OCI-LY7 (cell line): ENCODE measurements around the gene FCRLB. TPM values are rescaled to one million over a fixed set of nuclear protein-coding genes. Genes with fewer than 3 reads are reported as not detected.

ENCODE experiments used
- BruUV-seq: library from RNA; stranded (reverse); fragments of 400-500 nt; replicated peaks from 2 replicates; lab custom pipeline; 2021; lab: Mats Ljungman, UMichigan
- CTCF ChIA-PET: fragments of 300-600 bp; sonication (Branson Sonifier 250); formaldehyde crosslinking; loops from one replicate; lab custom pipeline; 2022; ENCODE audit warnings: antibody characterized with exemption; ENCODE audit not compliant: unreplicated experiment; lab: Charles Lee
- POLR2A ChIA-PET: fragments of 300-600 bp; sonication (Branson Sonifier 250); formaldehyde crosslinking; loops from one replicate; lab custom pipeline; 2022; ENCODE audit warnings: antibody characterized with exemption; lab: Charles Lee
- DNase-seq: peaks from one replicate; pipeline ENCODE4 v3.0.0-alpha.2; 2015; ENCODE audit warnings: low spot score
- H2AFZ ChIP-seq: fragments of 200-600 bp; sonication (generic), shearing (Covaris generic); 2 replicates; pipeline ENCODE4 v1.6.1; 2014; ENCODE audit warnings: mild to moderate bottlenecking, antibody characterized with exemption, low read length, moderate library complexity
- H3K27ac ChIP-seq: fragments of 200-600 bp; sonication (generic); 2 replicates; pipeline ENCODE4 v1.5.1; 2014; ENCODE audit warnings: mixed run types, low read depth, mild to moderate bottlenecking, moderate library complexity, low read length, inconsistent platforms; ENCODE audit not compliant: poor library complexity, severe bottlenecking
- H3K36me3 ChIP-seq: fragments of 200-600 bp; sonication (generic); 2 replicates; pipeline ENCODE4 v1.6.1; 2014; ENCODE audit warnings: mild to moderate bottlenecking, antibody characterized with exemption, low read length, moderate library complexity, mixed read lengths; ENCODE audit not compliant: insufficient read depth
- H3K4me1 ChIP-seq: fragments of 200-600 bp; sonication (generic); 2 replicates; pipeline ENCODE4 v1.5.1; 2014; ENCODE audit warnings: mild to moderate bottlenecking, low read length; ENCODE audit not compliant: insufficient read depth, poor library complexity, severe bottlenecking
- H3K4me2 ChIP-seq: fragments of 200-600 bp; sonication (generic); 2 replicates; pipeline ENCODE4 v1.6.1; 2014; ENCODE audit warnings: mild to moderate bottlenecking, low read length
- H3K4me3 ChIP-seq: fragments of 200-600 bp; sonication (generic); 2 replicates; pipeline ENCODE4 v1.5.1; 2014; ENCODE audit warnings: mild to moderate bottlenecking, low read depth, low read length; ENCODE audit not compliant: poor library complexity, severe bottlenecking
- H3K79me2 ChIP-seq: fragments of 200-600 bp; sonication (generic); 2 replicates; pipeline ENCODE4 v1.6.1; 2016; ENCODE audit warnings: low read depth, mild to moderate bottlenecking, low read length, moderate library complexity, mixed read lengths; ENCODE audit not compliant: insufficient read depth
- H3K9me2 ChIP-seq: fragments of 200-600 bp; sonication (generic); 2 replicates; pipeline ENCODE4 v1.6.1; 2016; ENCODE audit warnings: mild to moderate bottlenecking, low read length, mixed read lengths; ENCODE audit not compliant: insufficient read depth
- H3K9me3 ChIP-seq: fragments of 200-600 bp; sonication (generic); 2 replicates; pipeline ENCODE4 v1.6.1; 2014; ENCODE audit warnings: mild to moderate bottlenecking, mixed run types, low read length, mixed read lengths
- H4K20me1 ChIP-seq: fragments of 200-600 bp; sonication (generic); 2 replicates; pipeline ENCODE4 v1.6.1; 2014; ENCODE audit warnings: mild to moderate bottlenecking, antibody characterized with exemption, low read length, moderate library complexity, mixed read lengths; ENCODE audit not compliant: insufficient read depth
- EZH2phosphoT487 ChIP-seq: fragments of 200-600 bp; sonication (generic); IDR thresholded peaks from 2 replicates; pipeline ENCODE4 v1.6.1; 2018; ENCODE audit warnings: low read depth, borderline replicate concordance, mild to moderate bottlenecking, mixed run types, antibody characterized with exemption, low read length, moderate library complexity, mixed read lengths
- intact Hi-C: fragments of 100-400 bp; cut with micrococcal nuclease; formaldehyde crosslinking; loops from one replicate; pipeline ENCODE4 v1.10.0; 2022; ENCODE audit not compliant: unreplicated experiment
- total RNA-seq, 2 experiments: library from RNA; depleted of rRNA in 1 of 2; stranded (reverse); fragments of >200 nt in 1 of 2; shearing (Covaris generic) in 1 of 2; gene quantifications; 2 replicates each; pipeline ENCODE4 v1.2.3, GENCODE V29; 2014 to 2022
- TF ChIP-seq, protein P1 (sequence below): fragments of 200-600 bp; sonication (generic); conservative IDR thresholded peaks from 2 replicates; pipeline ENCODE4 v1.5.1; 2014; ENCODE audit warnings: mild to moderate bottlenecking, antibody characterized with exemption, low read length, moderate library complexity, mixed read lengths

The FCRLB gene
- total RNA-seq, 2 experiments from 2014 or later = 2.6 to 3.8 TPM

DNA sequence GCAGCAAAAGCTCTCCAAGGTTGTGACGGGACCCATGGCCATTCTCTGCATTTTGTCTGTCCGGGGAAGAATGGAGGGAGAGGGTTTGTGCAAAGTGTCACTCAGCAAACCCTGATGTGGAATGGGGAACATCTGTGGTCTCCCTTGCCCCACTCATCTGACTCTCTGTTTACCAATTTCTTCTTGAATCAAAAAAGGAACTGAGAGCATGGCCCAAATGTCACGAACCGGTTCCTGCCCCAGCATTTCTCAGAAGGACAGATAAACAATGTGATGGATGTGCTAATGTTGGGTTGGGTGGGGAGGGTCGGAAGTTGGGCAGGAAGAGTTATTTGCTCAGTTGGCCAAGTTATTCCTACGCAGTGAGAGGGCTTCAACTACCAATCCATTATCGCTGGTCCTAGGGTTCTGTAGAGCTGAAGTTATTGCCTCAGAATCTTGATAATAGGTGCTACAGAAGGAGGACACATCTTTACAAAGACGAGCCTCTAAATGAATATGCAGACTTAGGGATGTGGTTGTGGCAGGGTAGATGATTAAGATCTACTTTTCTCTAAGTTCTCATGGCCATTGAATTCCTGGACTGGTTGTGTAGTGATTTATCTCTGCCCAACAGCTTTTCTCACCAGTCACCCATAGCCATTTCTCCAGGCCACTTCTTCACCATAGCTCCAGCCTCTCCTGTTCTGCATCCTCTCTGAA, 18.7 kb downstream of the FCRLB start:
- ChIA-PET CTCF (interaction anchor here (0.8 to 2.5 kb wide), 6 partner anchors 23 to 253 kb away, joined by 3 to 12 read pairs (median 4); partner anchors contain the start of gene FCRLA), POLR2A (interaction anchor here (0.7 to 7.0 kb wide), 11 partner anchors 9 to 208 kb away, joined by 3 to 64 read pairs (median 7); partner anchors contain the start of genes DUSP12 and FCRLA)
- peak overlapping the region; percentile 65 for H2AFZ ChIP-seq
- H3K79me2 ChIP-seq = no peaks in the 10 kb centered on the region
- peaks cover 48% of the 10 kb centered on the region for H3K4me1 ChIP-seq
- H3K9me3 ChIP-seq = no peaks in the 10 kb centered on the region
- no peaks in the 10 kb centered on the region for H3K9me2 ChIP-seq
- no peaks in the 10 kb centered on the region for H3K36me3 ChIP-seq
- H3K4me3 ChIP-seq = peak overlapping the region; percentile 12
- intact Hi-C loops = loop anchor here (2.0 to 10.0 kb wide), 2 partner anchors 23 to 175 kb away; no protein-coding TSS in a partner anchor
- no TSS peak for BruUV-seq
- H3K4me2 ChIP-seq = peak overlapping the region; percentile 57
- no peaks in the 10 kb centered on the region for H4K20me1 ChIP-seq
- peak overlapping the region; percentile 50 for H3K27ac ChIP-seq
- peak; percentile 74 for DNase-seq
- TF ChIP-seq, protein P1, sequence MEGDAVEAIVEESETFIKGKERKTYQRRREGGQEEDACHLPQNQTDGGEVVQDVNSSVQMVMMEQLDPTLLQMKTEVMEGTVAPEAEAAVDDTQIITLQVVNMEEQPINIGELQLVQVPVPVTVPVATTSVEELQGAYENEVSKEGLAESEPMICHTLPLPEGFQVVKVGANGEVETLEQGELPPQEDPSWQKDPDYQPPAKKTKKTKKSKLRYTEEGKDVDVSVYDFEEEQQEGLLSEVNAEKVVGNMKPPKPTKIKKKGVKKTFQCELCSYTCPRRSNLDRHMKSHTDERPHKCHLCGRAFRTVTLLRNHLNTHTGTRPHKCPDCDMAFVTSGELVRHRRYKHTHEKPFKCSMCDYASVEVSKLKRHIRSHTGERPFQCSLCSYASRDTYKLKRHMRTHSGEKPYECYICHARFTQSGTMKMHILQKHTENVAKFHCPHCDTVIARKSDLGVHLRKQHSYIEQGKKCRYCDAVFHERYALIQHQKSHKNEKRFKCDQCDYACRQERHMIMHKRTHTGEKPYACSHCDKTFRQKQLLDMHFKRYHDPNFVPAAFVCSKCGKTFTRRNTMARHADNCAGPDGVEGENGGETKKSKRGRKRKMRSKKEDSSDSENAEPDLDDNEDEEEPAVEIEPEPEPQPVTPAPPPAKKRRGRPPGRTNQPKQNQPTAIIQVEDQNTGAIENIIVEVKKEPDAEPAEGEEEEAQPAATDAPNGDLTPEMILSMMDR = no peak
- no peak for TF ChIP-seq EZH2phosphoT487

DNA sequence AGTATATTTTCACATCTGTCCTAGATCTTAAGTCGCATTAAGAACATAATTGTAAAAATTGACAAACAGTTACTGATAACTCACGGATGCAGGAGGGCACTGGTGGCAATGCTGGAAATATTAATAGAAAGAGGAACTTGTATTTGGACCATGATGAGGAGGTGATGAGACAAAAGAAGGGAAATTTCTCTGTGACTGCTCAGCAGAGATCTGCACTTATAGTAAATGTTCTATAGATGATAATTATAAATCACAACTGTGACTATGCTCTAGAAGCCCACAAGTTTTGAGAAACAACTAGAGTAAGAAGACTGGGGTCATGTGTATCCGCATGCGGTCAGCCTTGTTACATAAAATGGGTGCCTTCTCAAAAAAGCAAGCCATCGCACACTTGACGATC, 19.6 kb downstream of the FCRLB start:
- no TSS peak for BruUV-seq
- Histone ChIP-seq H3K79me2 (no peaks in the 10 kb centered on the region), H3K36me3 (no peaks in the 10 kb centered on the region), H3K27ac (no peak overlapping the region), H3K4me1 (peaks cover 48% of the 10 kb centered on the region), H3K4me2 (peak overlapping the region; percentile 57), H3K9me3 (no peaks in the 10 kb centered on the region), H2AFZ (peak overlapping the region; percentile 20; the same call in 1 of the 2 replicates), H3K9me2 (no peaks in the 10 kb centered on the region), H4K20me1 (no peaks in the 10 kb centered on the region), H3K4me3 (no peak overlapping the region)
- peak; percentile 32 for DNase-seq
- ChIA-PET POLR2A (interaction anchor here (0.7 to 7.0 kb wide), 5 partner anchors 9 to 209 kb away, joined by 3 to 64 read pairs (median 4); partner anchors contain the start of genes DUSP12 and FCRLA), CTCF (interaction anchor here (0.8 to 1.4 kb wide), 4 partner anchors 14 to 254 kb away, joined by 3 to 4 read pairs (median 3); no protein-coding TSS in a partner anchor)
- intact Hi-C loops = loop anchor here (1.0 to 10.0 kb wide), 2 partner anchors 176 to 254 kb away; no protein-coding TSS in a partner anchor
- TF ChIP-seq, protein P1 = no peak
- TF ChIP-seq EZH2phosphoT487 = no peak
